ENCODE results near the gene TBC1D8. TPM values are rescaled to one million over a fixed set of nuclear protein-coding genes. Genes with fewer than 3 reads are reported as not detected.
A peak's percentile ranks its signal among the peaks of the same experiment; 100 is the strongest.
"Not testable (repeated sequence)": the region's sequence is repeated elsewhere in the genome, so short reads cannot be mapped to it uniquely, and the experiment has no call there.

TBC1D8 gene
- total RNA-seq, 2 donors from 2014 or later: 16.1 to 37.3 TPM

DNA sequence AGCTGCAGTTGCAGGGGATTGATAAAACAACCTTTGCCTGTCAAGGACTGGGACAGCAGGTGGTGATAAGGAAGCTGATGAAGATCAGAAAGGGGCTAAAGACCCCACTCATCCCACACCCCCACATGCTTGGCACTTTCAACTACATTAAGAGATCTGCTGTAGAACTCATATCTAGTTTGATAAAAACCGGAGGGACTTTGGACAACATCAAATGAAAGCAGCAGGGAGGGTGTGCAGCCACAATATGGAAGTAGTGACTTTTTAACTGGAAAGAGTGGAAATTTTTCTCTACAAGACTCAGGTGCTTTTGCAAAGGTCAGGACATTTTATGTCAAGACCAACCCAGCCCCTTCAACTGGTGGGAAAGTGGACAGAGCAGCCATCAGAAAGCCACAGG, 56.8 kb downstream of the TBC1D8 start:
- DNase-seq (no peak), ATAC-seq (no peak)
- intact Hi-C loops (cut with DNase I, micrococcal nuclease): no loop called here

DNA sequence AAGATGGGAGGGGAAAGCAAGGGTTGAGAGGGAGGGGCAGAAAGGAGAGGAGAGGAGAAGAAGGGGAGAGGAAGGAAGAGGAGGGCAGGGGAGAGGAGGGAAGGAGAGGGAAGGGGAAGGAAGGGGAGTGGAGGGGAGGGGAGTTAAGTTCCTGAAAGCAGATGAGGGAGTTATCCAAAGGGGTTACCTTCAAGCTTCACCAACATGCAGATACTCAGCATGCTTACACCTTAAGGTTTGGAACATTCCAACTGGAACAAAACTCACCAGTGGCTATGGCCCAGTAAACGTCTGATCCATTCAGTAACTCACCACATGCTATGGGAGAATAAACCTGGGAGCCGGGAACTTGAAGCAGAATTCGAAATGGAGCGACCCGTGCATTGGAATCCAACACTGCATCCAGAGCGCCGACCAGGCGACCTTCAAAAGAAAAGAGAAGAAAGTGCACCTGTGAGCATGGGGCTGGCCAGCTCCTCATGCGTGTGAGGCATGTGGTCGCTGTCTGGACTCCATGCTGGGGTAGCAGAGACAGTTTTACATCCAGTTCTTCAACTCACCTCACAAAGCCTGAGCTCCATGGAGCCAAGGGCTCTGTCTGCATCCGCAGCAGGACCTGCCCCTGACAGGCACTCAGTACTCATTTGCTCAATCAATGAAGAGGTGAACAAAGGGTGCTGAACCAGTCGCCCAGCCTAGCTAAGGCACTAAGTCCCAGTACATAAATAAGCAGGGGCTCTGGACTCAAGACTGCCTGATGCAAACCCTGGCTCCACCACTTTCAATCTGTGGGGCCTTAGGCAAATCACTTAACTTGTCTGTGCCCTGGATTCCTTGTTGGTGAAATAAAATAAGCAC, 61.0 kb downstream of the TBC1D8 start:
- no peak for DNase-seq
- intact Hi-C loops (cut with DNase I, micrococcal nuclease): no loop called here
- ATAC-seq: no peak

DNA sequence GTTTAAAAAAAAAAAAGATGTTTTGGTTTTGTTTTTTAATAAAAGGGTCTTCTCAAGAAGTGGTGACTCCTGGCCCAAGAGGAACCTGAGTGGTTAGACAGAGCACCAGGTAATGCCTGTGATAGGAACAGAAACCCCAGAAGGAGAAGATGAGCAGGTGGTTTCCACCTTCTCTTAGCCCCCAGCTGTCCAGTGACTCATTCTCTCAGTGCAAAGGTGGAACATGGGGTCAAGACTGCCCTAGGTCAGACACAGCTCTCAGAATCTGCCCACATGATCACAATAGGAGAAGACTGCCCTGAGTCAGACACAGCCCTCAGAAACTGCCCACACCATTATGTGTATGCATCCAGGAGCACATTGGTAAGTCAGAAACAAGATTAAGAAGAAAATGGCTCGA, 61.8 kb downstream of the TBC1D8 start:
- intact Hi-C loops (cut with DNase I, micrococcal nuclease): no loop called here
- ATAC-seq (no peak), DNase-seq (no peak)

DNA sequence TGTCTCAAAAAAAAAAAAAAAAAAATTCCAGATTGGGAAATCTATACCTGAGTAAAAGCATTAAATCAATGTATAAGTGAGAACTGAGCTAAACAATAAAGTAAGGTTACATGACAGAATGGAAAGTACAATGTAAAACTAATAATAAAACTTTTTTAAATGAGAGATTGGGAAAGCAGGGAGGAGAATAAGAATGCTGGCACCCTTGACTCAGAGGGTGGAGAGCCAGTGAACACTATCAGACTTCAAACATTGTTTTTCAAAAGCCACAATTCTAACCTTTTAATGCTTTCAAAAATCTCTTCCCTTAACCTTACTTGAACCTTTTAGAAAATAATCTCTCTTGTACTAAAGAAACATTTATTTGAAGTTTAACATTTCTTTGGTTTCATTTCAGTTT, 63.5 kb downstream of the TBC1D8 start:
- DNase-seq (no peak), ATAC-seq (no peak)
- intact Hi-C loops (cut with DNase I, micrococcal nuclease): no loop called here

DNA sequence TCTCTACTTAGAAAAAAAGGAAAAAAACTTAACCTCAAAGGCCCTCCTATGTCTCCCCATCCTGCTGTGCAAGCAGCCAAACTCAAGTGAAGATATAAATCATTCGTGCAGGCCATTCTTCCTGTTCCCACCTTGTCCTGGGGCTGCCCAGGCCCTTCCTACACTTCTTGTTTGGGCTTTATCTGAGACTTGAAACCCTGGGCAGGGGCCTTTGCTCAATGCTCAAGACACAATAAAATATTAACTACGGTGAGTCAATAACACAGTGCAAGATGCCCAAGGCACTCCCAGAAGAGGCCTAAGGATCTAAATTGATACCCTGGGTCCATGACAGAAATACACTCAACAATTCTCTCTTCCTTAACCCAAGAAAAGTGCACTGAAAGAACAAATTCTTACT, 67.6 kb downstream of the TBC1D8 start:
- DNase-seq (no peak), ATAC-seq (no peak)
- intact Hi-C loops (cut with DNase I, micrococcal nuclease): no loop called here

DNA sequence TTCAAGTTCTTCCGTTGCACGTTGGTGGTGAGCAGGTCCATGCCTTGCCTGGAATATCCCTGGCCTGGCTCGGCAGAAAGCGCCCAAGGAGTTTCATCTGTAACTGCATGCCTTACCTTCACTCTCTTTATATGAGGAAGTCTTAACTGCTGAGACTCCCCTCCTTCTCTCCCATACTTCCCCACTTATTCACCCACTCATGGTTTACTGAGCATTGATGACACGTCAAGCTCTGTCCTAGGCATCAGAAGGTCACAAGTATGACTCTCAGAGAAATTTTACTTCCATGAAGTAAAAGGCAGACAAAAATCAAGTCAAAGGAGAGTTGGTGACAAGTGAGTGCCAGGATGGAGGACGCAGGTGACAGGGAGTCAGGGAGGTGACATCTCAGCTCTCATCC, 68.2 kb downstream of the TBC1D8 start:
- DNase-seq: no peak
- no peak for ATAC-seq
- intact Hi-C loops (cut with DNase I, micrococcal nuclease): no loop called here

DNA sequence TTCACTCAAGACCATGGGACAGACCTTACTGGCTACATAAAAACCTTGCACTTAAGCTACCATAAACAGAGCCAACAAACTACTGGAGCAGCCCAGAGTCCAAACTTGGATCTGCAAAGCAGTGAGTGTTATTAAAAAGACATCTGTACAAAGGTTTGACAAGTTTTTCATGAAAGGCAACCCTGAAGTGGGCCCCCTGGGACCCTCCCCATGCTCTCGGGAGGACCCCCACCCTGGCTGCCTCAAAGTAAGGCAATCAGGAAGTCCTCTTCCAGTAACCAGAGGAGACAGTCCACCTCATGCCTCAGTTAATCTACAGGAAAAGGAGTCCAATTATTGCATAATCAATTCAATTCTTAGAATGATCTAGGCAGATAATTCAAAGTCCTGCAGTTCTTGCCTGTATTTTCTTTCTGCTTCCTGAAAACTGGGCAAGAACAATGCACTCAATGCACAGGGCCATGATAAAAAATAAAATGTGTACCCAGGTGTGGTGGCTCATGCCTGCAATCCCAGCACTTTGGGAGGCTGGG, 69.7 kb downstream of the TBC1D8 start:
- ATAC-seq (peak; percentile 27), DNase-seq (no peak)
- intact Hi-C loops (cut with DNase I, micrococcal nuclease): no loop called here

DNA sequence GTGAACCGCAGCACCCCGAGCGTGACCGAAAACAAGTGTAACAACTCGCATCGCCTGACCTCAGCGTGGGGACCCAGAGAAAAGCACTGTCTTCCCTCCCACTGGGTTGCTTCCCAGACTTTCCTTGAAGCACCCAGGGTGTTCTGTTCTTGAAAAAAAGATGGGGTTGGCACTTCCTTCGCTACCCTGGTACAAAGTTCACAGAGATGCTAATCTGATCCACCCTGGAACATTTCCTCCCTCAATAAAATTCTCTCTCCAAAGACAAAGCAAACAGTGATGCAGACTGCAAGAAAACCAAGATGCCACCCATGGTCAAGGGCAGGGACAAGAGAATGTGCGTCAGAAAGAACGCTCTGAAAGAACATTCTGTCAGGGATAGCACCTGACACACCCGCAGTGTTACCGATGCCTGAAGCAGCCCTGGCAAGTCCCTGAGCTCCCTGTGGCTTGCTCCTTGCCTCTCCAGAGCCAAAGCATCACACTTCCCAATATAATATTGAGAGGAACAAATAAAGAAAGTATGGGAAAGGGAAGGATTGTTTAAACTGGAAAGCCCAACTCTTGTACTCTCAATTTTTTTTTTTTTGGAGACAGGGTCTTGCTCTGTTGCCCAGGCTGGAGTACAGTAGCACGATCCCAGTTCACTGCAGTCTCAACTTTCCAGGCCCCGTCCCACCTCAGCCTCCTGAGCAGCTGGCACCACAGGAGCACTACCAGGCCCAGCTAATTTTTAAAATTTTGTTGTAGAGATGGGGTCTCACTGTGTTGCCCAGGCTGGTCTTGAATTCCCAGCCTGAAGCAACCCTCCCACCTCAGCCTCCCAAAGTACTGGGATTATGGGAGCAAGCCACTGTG, 70.7 kb downstream of the TBC1D8 start:
- peak; percentile 30 to 78 for DNase-seq
- intact Hi-C loops (cut with DNase I, micrococcal nuclease): no loop called here
- ATAC-seq: peak; percentile 91

DNA sequence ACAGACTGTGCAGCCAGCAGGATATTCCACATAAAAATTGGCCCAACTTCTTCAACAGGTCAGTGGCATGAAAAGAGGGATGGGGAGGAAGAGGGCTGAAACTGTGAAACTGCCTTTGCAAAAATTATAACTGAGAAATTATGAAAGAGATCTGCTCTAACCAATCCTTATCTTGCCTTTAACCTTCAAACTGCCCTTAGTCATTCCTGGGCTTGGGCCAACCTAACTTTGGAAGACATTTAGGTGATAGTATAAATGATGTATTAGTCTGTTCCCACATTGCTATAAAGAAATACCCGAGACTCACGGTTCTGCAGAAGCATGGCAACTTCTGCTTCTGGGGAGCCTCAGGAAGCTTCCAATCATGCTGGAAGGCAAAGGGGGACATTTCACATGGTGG, 74.6 kb downstream of the TBC1D8 start:
- no peak for ATAC-seq
- intact Hi-C loops (cut with DNase I, micrococcal nuclease): no loop called here

DNA sequence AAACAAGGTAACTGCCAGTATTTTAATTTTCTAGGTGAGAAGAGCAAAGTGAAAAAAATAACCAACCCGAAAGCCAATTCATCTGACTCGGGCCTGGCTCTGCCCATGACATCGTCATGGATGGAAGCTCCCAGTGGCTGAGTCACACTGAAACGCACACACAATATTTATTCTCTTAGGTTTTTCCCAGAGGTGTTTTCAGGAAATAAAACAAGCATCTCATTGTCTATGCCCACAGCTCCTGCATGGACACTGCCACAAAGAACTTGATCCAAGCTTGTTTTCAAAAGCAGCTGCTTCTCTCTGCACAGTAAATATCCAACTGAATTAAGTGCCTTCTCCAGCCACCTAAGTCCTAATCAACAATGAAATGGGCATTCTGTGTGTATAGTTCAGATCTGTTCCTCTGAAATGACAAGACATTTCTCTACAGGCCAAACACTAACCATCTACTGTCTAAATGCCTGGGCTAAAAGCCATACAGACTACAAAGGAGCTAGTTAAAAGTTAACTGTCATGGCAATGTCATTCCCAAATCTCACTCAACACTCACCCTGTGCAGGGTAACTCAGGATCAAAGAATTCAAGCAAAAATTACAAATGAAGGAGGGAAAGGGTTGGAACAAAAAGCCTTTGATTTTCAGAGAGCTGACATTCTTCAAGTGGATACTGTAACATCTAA, 86.2 kb downstream of the TBC1D8 start:
- intact Hi-C loops (cut with DNase I, micrococcal nuclease): no loop called here
- DNase-seq (no peak), ATAC-seq (peak; percentile 77)

More for the DNA sequence above, 74.6 kb downstream of the TBC1D8 start:
- no peak for DNase-seq

DNA sequence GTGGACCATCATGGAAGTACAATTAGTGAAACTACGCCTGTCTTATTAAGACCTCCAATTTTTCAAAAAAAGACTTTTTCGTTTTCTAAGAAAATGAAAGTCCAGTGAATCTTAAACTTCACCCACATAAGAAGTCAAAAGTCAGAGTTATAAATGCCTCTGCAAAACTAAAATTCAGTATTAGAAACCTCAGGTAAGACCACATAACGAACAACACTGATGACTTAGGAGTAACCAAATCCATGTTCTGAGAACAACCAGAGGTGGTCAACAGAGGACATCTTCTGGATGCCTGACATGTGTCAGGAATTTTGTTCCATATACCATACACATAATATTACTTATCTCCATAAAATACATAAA, 86.7 kb downstream of the TBC1D8 start:
- intact Hi-C loops (cut with DNase I, micrococcal nuclease): no loop called here
- ATAC-seq (no peak), DNase-seq (no peak)

DNA sequence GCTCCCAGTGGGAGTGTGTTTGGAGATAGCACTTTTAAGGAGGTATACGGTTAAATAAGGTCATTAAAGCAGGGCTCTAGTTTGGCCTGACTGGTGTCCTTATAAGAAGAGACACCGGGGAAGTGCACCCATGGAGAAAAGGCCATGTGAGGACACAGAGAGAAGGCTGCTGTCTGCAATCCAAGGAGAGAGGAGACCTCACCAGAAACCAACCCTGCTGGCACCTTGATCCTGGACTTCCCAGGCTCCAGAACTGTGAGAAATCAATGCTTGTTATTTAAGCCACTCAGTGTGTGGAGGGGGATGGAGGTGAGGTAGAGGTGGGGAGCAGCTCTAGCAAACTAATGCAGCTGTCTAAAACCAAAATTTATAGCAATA, 87.1 kb downstream of the TBC1D8 start:
- intact Hi-C loops (cut with DNase I, micrococcal nuclease): no loop called here
- ATAC-seq (no peak), DNase-seq (no peak)

DNA sequence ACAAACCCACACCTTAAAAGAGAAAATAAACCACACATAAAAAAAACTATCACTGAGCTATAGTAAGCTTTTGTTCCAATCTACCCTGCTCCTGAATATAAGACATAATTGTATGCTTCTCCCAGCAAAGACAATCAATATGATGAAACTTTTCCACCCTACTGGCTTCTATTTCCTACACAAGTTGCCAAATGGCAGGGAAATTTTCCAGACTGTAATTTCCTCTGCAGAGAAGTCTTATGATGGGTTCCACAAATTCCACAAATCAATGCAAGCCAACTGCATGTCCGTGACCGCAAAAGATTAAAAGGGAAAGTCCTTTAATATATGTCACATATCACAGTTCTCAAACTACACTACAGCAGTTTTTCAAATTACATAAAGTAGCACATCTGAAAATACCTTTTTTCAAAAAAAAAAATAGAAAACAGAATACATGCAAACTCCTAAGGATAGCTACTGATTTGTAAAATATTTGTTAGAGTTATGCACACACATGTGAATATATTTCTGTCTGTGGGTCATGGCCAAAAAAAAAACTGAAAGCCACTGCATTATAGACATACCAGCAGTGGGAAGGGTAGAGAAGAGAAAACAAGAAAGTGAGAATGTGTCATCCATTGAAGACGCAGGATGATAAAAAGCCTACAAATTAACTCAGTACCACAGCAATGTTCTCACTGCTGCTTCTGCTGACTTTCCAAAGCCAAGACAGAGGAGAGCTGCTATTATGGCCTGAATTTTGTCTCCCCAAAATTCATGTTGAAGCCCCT, 87.6 kb downstream of the TBC1D8 start:
- ATAC-seq (no peak), DNase-seq (no peak)
- intact Hi-C loops (cut with DNase I, micrococcal nuclease): no loop called here

DNA sequence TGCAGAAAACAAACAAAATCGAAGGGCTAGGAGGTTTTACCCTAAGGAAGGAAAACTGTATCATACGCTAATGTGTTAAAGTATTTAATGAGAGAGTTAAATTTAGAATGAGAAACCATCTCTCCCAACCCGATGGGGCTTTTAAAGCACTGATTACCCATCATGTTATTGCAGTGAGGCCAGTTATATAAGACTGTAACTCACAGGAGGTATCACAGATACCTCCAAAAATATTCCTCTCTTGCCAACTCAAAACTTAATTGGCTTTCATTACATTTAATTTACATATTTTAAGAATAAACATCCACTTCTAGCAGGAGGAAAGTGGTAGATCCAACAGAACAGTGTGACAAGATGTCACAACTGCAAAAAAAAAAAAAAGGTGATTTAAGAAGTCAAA, 92.8 kb downstream of the TBC1D8 start:
- intact Hi-C loops (cut with DNase I, micrococcal nuclease): no loop called here
- no peak for DNase-seq
- no peak for ATAC-seq

DNA sequence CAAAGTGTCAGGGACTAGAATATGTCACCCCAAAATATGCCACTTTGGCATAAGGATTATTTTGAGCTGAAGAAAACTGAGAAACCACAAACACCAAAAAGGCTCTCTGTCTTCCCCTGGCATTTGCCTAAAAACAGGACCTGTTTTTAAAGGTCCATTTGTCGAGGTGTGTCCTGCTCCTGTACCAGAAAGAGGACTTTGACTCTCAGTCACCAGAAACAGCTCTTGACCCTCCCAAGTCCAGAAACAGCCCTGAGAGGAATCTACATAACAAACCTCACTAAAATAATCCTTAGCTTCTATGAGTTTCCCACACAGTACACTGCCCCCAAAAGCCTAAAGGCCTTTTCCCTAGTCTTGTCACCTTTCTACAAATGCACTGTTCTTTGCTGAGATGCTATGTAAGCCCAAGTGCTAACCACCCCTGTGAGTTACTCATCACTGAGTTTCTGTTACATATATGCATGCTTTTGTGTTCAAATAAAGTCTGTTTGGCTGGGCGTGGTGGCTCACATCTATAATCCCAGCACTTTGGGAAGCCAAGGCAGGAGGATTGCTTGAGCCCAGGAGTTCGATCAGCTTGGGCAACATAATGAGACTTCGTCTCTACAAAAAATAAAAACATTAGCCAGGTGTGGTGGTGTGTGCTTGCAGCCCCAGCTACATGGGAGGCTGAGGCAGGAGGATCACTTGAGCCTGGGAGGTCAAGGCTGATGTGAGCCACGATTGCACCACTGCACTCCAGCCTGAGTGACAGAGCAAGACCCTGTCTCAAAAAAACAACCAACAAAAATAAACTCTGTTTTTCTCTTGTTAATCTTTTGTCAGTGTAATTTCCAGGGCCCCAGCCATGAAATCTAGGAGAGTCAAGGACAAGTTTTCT, 93.9 kb downstream of the TBC1D8 start:
- no peak for DNase-seq
- intact Hi-C loops (cut with DNase I, micrococcal nuclease): no loop called here
- ATAC-seq: peak; percentile 63

DNA sequence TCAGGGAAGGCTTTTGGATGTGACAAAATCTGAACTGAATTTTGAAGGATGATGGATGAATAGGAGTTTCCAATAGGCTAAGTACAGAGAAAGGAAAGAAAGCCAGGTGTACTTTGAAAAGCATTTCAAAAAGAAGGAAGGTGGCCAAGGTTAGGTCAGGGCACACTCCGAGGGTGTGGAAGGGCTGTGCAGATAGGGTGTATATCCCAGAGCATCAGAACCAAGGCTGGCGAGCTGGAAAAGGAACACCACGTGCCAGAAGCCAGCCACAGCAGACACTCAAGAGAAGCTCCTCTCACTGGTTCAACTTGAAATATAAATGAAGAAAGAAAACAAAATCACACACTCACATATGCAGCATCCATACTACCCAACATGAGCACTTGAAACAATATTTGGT, 98.1 kb downstream of the TBC1D8 start:
- DNase-seq (no peak), ATAC-seq (no peak)
- intact Hi-C loops (cut with DNase I, micrococcal nuclease): no loop called here

DNA sequence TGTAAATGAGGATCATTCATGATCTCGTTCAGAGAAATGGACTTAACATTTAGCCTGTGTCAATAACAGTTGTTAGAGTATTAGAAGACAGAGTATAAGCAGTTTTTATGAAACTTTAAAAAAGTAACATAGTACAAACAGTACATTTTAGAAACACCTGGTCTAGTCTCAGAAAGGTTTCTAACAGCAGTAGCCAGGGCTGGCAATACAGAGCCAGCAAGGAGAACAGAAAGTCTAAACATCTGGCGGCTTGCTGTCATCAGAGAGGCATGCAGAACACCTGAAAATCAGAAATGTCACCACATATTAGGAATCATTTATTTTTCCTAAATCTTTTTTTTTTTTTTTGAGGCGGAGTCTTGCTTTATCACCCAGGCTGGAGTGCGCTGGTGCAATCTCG, 99.0 kb downstream of the TBC1D8 start:
- ATAC-seq (no peak), DNase-seq (no peak)
- intact Hi-C loops (cut with DNase I, micrococcal nuclease): no loop called here

DNA sequence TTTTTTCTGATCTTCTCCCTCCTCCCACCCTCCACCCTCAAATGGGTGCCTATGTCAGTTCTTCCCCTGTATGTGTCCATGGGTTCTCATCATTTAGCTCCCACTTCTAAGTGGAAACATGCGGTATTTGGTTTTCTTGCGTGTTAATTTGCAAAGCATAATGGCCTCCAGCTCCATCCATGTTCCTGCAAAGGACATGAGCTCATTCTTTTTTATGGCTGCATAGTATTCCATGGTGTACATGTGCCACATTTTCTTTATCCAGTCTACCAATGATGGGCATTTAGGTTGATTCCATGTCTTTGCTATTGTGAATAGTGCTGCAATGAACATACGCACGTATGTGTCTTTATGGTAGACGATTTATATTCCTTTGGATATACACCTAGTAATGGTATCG, 100.3 kb downstream of the TBC1D8 start:
- ATAC-seq; intact Hi-C loops (cut with DNase I, micrococcal nuclease): not testable (repeated sequence)

More for the DNA sequence above, 100.3 kb downstream of the TBC1D8 start:
- DNase-seq: not testable (repeated sequence)
